Keratinocyte (primary cell): ENCODE results near the gene TMEM181. TPM values are rescaled to one million over a fixed set of nuclear protein-coding genes. Genes with fewer than 3 reads are reported as not detected.

Experiments used
- DNase-seq: peaks from one replicate; pipeline ENCODE4 v3.0.0-alpha.2; 2011; ENCODE audit warnings: low read depth, missing footprints, low spot score
- FAIRE-seq: peaks from 2 replicates; lab custom pipeline; 2011; peaks lifted over from hg19 to GRCh38; lab: Jason Lieb, UNC
- H2AFZ ChIP-seq: 2 replicates; pipeline ENCODE4 v1.6.0; 2012; ENCODE audit warnings: low read length, control low read depth, inconsistent platforms; ENCODE audit not compliant: control insufficient read depth
- H3K27ac ChIP-seq: 2 replicates; pipeline ENCODE4 v1.5.1; 2011; ENCODE audit warnings: low read length; ENCODE audit not compliant: control insufficient read depth, insufficient read depth
- H3K27me3 ChIP-seq: 3 replicates; pipeline ENCODE4 v1.6.0; 2011; ENCODE audit warnings: low read length; ENCODE audit not compliant: control insufficient read depth, insufficient read depth; ENCODE audit errors: extremely low read depth
- H3K36me3 ChIP-seq, 2 experiments: 2 replicates in 1 of 2; 3 replicates in 1 of 2; pipeline ENCODE4 v1.5.1; 2011; ENCODE audit warnings: low read length in 2 of 2, mild to moderate bottlenecking in 1 of 2; ENCODE audit not compliant: control insufficient read depth in 2 of 2, insufficient read depth in 2 of 2; ENCODE audit errors: extremely low read depth in 1 of 2
- H3K4me1 ChIP-seq: 3 replicates; pipeline ENCODE4 v1.5.1; 2011; ENCODE audit warnings: low read length; ENCODE audit not compliant: control insufficient read depth, insufficient read depth; ENCODE audit errors: extremely low read depth
- H3K4me2 ChIP-seq: 3 replicates; pipeline ENCODE4 v1.6.0; 2011; ENCODE audit warnings: low read depth, low read length; ENCODE audit not compliant: control insufficient read depth, insufficient read depth; ENCODE audit errors: extremely low read depth
- H3K4me3 ChIP-seq, 3 experiments: fragments of 200-600 bp in 1 of 3; sonication (generic) in 1 of 3; 2 replicates in 2 of 3; 3 replicates in 1 of 3; pipeline ENCODE4 v1.5.1; 2011 to 2016; ENCODE audit warnings: low read length in 3 of 3, mild to moderate bottlenecking in 3 of 3, control low read depth in 2 of 3, inconsistent platforms in 1 of 3, low read depth in 1 of 3, mixed read lengths in 1 of 3, mixed run types in 1 of 3, moderate library complexity in 1 of 3; ENCODE audit not compliant: control insufficient read depth in 2 of 3, insufficient read depth in 2 of 3; ENCODE audit errors: extremely low read depth in 1 of 3
- H3K79me2 ChIP-seq: 2 replicates; pipeline ENCODE4 v1.6.0; 2012; ENCODE audit warnings: low read length; ENCODE audit not compliant: control insufficient read depth, insufficient read depth
- H3K9ac ChIP-seq: 3 replicates; pipeline ENCODE4 v1.6.0; 2011; ENCODE audit warnings: low read length; ENCODE audit not compliant: control insufficient read depth, insufficient read depth; ENCODE audit errors: extremely low read depth
- H3K9me1 ChIP-seq: 3 replicates; pipeline ENCODE4 v1.6.0; 2011; ENCODE audit warnings: low read length; ENCODE audit not compliant: control insufficient read depth, insufficient read depth; ENCODE audit errors: extremely low read depth
- H3K9me3 ChIP-seq: 2 replicates; pipeline ENCODE4 v1.5.1; 2012; ENCODE audit warnings: low read depth, low read length; ENCODE audit not compliant: control insufficient read depth
- H4K20me1 ChIP-seq: 3 replicates; pipeline ENCODE4 v1.6.0; 2011; ENCODE audit warnings: low read length; ENCODE audit not compliant: control insufficient read depth, insufficient read depth; ENCODE audit errors: extremely low read depth
- CTCF ChIP-seq, 3 experiments: IDR thresholded peaks in 1 of 3; conservative IDR thresholded peaks in 1 of 3; optimal IDR thresholded peaks in 1 of 3; 2 replicates in 2 of 3; 3 replicates in 1 of 3; pipeline versions ENCODE3 to v1.5.1; 2011; ENCODE audit warnings: low read length in 3 of 3, mild to moderate bottlenecking in 3 of 3, moderate library complexity in 2 of 3, control low read depth in 1 of 3, inconsistent platforms in 1 of 3; ENCODE audit not compliant: insufficient read depth in 2 of 3; ENCODE audit errors: extremely low read depth in 1 of 3
- EZH2 ChIP-seq: IDR thresholded peaks from one replicate; pipeline ENCODE4 v1.6.1; 2012; ENCODE audit warnings: inconsistent platforms, mild to moderate bottlenecking, low read length, moderate library complexity
- dilution Hi-C: fragments of 300-500 bp; cut with MboI; formaldehyde crosslinking; loops from one replicate; pipeline ENCODE4 v1.7.0; 2020; ENCODE audit warnings: low sequenced_read_pairs; ENCODE audit not compliant: extremely low pct_ligation_motif_present
- polyA plus RNA-seq, 5 experiments: library from polyadenylated mRNA; depleted of rRNA in 3 of 5; stranded (reverse) in 3 of 5; stranded (forward) in 1 of 5; unstranded in 1 of 5; fragments of >200 nt; gene quantifications; 1 replicate in 1 of 5; 2 replicates in 3 of 5; 3 replicates in 1 of 5; pipeline versions ENCODE4 v1.2.1 to v1.2.3, GENCODE V29; 2011 to 2012; ENCODE audit warnings: missing spikeins in 2 of 5, low read depth in 1 of 5, low replicate concordance in 1 of 5

Gene TMEM181
- polyA plus RNA-seq, 1 donor (not counting 4 experiments of a cell fraction or from before 2014, with no cell fraction given): 31.9 TPM

GRCh38 chr6:158543606-158544185 lies 16.2 kb upstream of the TMEM181 start:
- Histone ChIP-seq H3K27me3 (peaks cover 29% of the 10 kb centered on the region), H3K4me2 (no peak overlapping the region), H3K4me1 (no peaks in the 10 kb centered on the region), H3K27ac (no peak overlapping the region), H4K20me1 (no peaks in the 10 kb centered on the region), H3K79me2 (no peaks in the 10 kb centered on the region), H3K4me3 (no peak overlapping the region), H2AFZ (no peak overlapping the region), H3K9ac (no peak overlapping the region), H3K36me3 (no peaks in the 10 kb centered on the region), H3K9me1 (no peaks in the 10 kb centered on the region), H3K9me3 (no peaks in the 10 kb centered on the region)
- dilution Hi-C loops: no loop called here
- DNase-seq (no peak), FAIRE-seq (no peak)
- TF ChIP-seq EZH2: no peak
- no peak for TF ChIP-seq CTCF (optimal IDR thresholded peaks at IDR 0.05 in 1 of 3, IDR thresholded peaks at IDR 0.05 in 1 of 3, conservative IDR thresholded peaks at IDR 0.05 in 1 of 3; ENCODE audit: extremely low read depth in 1 of 3, insufficient read depth in 2 of 3, low read length in 3 of 3)

- Histone ChIP-seq H3K9me3 (no peaks in the 10 kb centered on the region), H3K9ac (no peak overlapping the region), H3K36me3 (no peaks in the 10 kb centered on the region), H3K27ac (no peak overlapping the region), H3K27me3 (peaks cover 22% of the 10 kb centered on the region), H3K9me1 (no peaks in the 10 kb centered on the region), H3K4me1 (no peaks in the 10 kb centered on the region), H3K4me2 (no peak overlapping the region), H2AFZ (no peak overlapping the region), H3K79me2 (no peaks in the 10 kb centered on the region), H4K20me1 (no peaks in the 10 kb centered on the region), H3K4me3 (no peak overlapping the region)
- TF ChIP-seq CTCF (optimal IDR thresholded peaks at IDR 0.05 in 1 of 3, IDR thresholded peaks at IDR 0.05 in 1 of 3, conservative IDR thresholded peaks at IDR 0.05 in 1 of 3; ENCODE audit: extremely low read depth in 1 of 3, insufficient read depth in 2 of 3, low read length in 3 of 3) (no peak), EZH2 (no peak)
- FAIRE-seq: no peak
- dilution Hi-C loops: no loop called here
- no peak for DNase-seq
Measured at GRCh38 chr6:158544428-158544827, 15.5 kb upstream of the TMEM181 start.
